Measurements from ENCODE around the gene ZNF699. TPM values are rescaled to one million over a fixed set of nuclear protein-coding genes. Genes with fewer than 3 reads are reported as not detected.
"Not testable (repeated sequence)": the region's sequence is repeated elsewhere in the genome, so short reads cannot be mapped to it uniquely, and the experiment has no call there.

The ZNF699 gene
- polyA plus RNA-seq, 1 donor = 8.1 TPM

DNA sequence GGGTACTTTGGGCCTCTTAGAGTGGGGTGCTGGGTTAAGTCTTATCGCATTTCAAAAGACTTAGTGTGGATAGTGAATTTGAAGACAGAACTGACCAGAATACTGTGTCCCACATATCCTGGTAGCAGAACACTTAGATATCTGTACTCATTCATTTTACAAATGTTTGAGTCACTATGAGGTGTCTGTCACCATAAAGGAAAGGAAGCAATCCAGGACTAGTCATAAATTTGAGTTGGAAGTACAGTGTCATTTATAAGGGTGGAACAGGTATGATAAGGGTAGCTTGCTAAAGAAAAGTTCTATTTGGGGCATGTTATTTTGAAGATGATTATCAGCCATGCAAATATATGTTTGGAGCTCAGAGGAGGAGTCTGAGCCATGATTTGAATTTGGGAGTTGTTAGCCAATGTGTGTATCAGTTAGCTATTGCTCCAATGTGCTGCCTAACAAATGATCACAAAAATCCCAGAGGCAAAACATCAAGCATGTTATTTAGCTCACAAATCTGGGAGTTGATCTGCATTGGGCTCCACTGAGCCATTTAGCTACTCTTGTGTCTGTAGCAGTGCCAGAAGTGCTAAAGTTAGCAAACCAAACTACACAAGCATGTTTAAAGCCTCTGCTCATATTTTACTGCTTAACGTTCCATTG is 20.3 kb downstream of the ZNF699 start:
- no peak for DNase-seq

DNA sequence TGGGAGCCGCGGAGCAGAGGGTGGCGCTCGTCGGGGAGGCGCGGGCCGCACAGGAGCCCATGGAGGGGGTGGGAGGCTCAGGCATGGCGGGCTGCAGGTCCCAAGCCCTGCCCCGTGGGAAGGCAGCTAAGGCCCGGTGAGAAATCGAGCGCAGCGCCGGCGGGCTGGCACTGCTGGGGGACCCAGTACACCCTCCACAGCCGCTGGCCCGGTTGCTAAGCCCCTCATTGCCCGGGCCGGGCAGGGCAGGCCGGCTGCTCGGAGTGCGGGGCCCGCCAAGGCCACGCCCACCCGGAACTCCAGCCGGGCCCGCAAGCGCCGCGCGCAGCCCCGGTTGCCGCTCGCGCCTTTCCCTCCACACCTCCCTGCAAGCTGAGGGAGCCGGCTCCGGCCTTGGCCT is 26.2 kb downstream of the ZNF699 start:
- DNase-seq = not testable (repeated sequence)

DNA sequence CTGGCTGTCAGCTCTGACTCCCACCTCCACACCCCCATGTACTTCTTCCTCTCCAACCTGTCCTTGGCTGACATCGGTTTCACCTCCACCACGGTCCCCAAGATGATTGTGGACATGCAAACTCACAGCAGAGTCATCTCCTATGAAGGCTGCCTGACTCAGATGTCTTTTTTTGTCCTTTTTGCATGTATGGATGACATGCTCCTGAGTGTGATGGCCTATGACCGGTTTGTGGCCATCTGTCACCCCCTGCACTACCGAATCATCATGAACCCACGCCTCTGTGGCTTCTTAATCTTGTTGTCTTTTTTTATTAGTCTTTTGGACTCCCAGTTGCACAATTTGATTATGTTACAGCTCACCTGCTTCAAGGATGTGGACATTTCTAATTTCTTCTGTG is 58.4 kb downstream of the ZNF699 start:
- DNase-seq = no peak

DNA sequence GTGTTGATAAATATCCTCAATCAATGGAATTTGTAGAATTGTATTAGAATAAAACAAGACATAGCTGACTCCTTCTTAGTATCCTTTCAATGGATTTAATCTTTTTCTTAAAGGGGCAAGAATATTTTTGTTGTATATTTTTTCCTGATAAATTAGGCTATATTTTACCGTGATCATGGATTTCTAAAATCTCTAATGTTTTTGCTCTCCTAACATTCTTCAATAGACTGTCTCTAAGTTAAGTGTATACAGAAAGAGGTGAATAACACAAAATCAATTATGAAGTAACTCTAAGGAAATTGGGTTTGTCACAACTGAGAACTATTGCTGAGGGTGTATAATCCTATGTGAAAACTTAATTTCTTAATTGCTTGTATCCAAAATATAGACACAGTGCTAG is 59.0 kb downstream of the ZNF699 start, which contains the start of gene OR7E24:
OR7E24 (plus strand) TSS at position 301 of the 400 bp plus-strand sequence. CDS start 114 bp downstream, outside the sequence.
- DNase-seq = no peak

Other genes starting within 250 kb of the ZNF699 start
- gene OR1M1, start 222.8 kb downstream of the ZNF699 start, polyA plus RNA-seq (ENCODE audit: insufficient read length) = 0.08 TPM
- gene OR7G2, start 202.4 kb downstream of the ZNF699 start, polyA plus RNA-seq (ENCODE audit: insufficient read length) = 0.05 TPM
- gene OR7G1, start 194.1 kb downstream of the ZNF699 start, polyA plus RNA-seq (ENCODE audit: insufficient read length) = not detected
- gene OR7G3, start 182.9 kb downstream of the ZNF699 start, polyA plus RNA-seq (ENCODE audit: insufficient read length) = not detected
- gene ZNF317, start 169.4 kb downstream of the ZNF699 start, polyA plus RNA-seq (ENCODE audit: insufficient read length) = 41.9 TPM
- 0.10 TPM for gene OR7D2, start 130.9 kb downstream of the ZNF699 start, polyA plus RNA-seq (ENCODE audit: insufficient read length)
- 0.05 TPM for gene OR7D4, start 90.2 kb downstream of the ZNF699 start, polyA plus RNA-seq (ENCODE audit: insufficient read length)
- not detected for gene OR7E24, start 58.9 kb downstream of the ZNF699 start, polyA plus RNA-seq (ENCODE audit: insufficient read length)
- gene ZNF559, start 14.3 kb upstream of the ZNF699 start, polyA plus RNA-seq (ENCODE audit: insufficient read length) = 91.5 TPM
- gene ZNF177, start 53.2 kb upstream of the ZNF699 start, polyA plus RNA-seq (ENCODE audit: insufficient read length) = 14.3 TPM
- 42.1 TPM for gene ZNF266, start 125.7 kb upstream of the ZNF699 start, polyA plus RNA-seq (ENCODE audit: insufficient read length)
- 1.3 TPM for gene ZNF560, start 188.8 kb upstream of the ZNF699 start, polyA plus RNA-seq (ENCODE audit: insufficient read length)
- 27.2 TPM for gene ZNF426, start 228.8 kb upstream of the ZNF699 start, polyA plus RNA-seq (ENCODE audit: insufficient read length)